Spleen (tissue), 7 donors: ENCODE data around the gene CA11.

Source experiments
- CTCF ChIP-seq, 11 experiments: fragments of 200-600 bp in 7 of 11; fragments of 450-650 bp in 4 of 11; sonication (generic) in 4 of 11; IDR thresholded peaks in 8 of 11; conservative IDR thresholded peaks in 3 of 11; 1 replicate in 7 of 11; 2 replicates in 4 of 11; pipeline versions ENCODE4 v1.4.0 to v1.8.0; 2016 to 2021; ENCODE audit warnings: antibody characterized with exemption in 11 of 11, inconsistent platforms in 4 of 11, mild to moderate bottlenecking in 1 of 11
- POLR2AphosphoS5 ChIP-seq, 3 donors: sonication (generic); formaldehyde crosslinking; IDR thresholded peaks; one replicate each; pipeline ENCODE4 v1.5.1; 2017; ENCODE audit warnings: antibody characterized with exemption in 3 of 3
- donor health status: DM: no; HTN: no; CAD: no; lungs with moderate emphysema.
- donor health status: DM: no; HTN: no; CAD: no.
- donor health status: DM: no; HTN: no; CAD: no.

DNA sequence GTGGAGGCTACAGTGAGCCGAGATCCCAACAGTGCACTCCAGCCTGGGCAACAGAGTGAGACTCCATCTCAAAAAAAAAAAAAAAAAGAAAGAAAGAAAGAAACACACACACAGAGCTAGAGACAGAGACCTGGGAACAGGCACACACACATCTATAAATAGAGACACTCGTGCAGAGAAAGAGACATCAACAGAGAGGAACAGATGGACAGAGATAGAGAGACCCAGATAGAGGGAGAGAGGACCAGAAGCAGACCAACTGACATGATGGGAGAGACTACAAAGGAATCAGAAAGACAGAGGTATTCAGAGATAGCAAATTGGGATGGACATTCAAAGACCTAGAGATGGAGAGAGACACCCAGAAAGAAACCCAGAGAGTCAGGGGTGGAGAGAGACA, 2.1 kb upstream of the CA11 start:
- TF ChIP-seq CTCF (IDR thresholded peaks at IDR 0.05 in 8 of 11, conservative IDR thresholded peaks at IDR 0.05 in 3 of 11), result no peak
- TF ChIP-seq POLR2AphosphoS5 (IDR thresholded peaks at IDR 0.05), result no peak
